IMR-90 (cell line): ENCODE measurements around the gene MPV17L. TPM values are rescaled to one million over a fixed set of nuclear protein-coding genes. Genes with fewer than 3 reads are reported as not detected.

Experiments
- ATAC-seq: fragments of 200-7000 bp; cut with Tn5 transposase; 2 replicates; pipeline ENCODE4 v1.9.1; 2020; ENCODE audit warnings: low read depth, mild to moderate bottlenecking, moderate library complexity
- BruUV-seq: library from RNA; stranded (reverse); fragments of 400-500 nt; replicated peaks from 2 replicates; lab custom pipeline; 2021; lab: Mats Ljungman, UMichigan
- CTCF ChIA-PET: fragments of 300-600 bp; formaldehyde crosslinking; extraction: SDS; loops from one replicate; lab custom pipeline; 2021; ENCODE audit warnings: antibody characterized with exemption; lab: Yijun Ruan, JAX
- POLR2A ChIA-PET: fragments of 300-600 bp; sonication (Branson Sonifier 250); formaldehyde crosslinking; loops from one replicate; lab custom pipeline; 2022; ENCODE audit warnings: antibody characterized with exemption; ENCODE audit not compliant: unreplicated experiment; lab: Charles Lee
- DNase-seq: peaks from one replicate; pipeline ENCODE4 v3.0.0; 2013
- H2AFZ ChIP-seq: replicated peaks from 2 replicates; pipeline ENCODE3; 2013; ENCODE audit warnings: low read length, mild to moderate bottlenecking; ENCODE audit not compliant: poor library complexity
- H2AK5ac ChIP-seq: 2 replicates; pipeline ENCODE4 v1.6.1; 2013; ENCODE audit warnings: low read depth, low read length, inconsistent platforms
- H2AK9ac ChIP-seq: replicated peaks from 2 replicates; pipeline ENCODE3; 2013; ENCODE audit warnings: mild to moderate bottlenecking, low read depth, low read length, moderate library complexity; ENCODE audit not compliant: poor library complexity
- H2BK120ac ChIP-seq: 2 replicates; pipeline ENCODE4 v1.6.1; 2013; ENCODE audit warnings: low read depth, low read length, inconsistent platforms
- H2BK15ac ChIP-seq: 3 replicates; pipeline ENCODE4 v1.6.1; 2013; ENCODE audit warnings: low read depth, low read length, inconsistent platforms
- H2BK20ac ChIP-seq: 2 replicates; pipeline ENCODE4 v1.6.1; 2013; ENCODE audit warnings: low read depth, mild to moderate bottlenecking, inconsistent platforms, low read length, moderate library complexity
- H2BK5ac ChIP-seq: 2 replicates; pipeline ENCODE4 v1.6.1; 2013; ENCODE audit warnings: mild to moderate bottlenecking, low read depth, low read length, inconsistent platforms; ENCODE audit not compliant: poor library complexity, severe bottlenecking
- H3K14ac ChIP-seq: replicated peaks from 2 replicates; pipeline ENCODE4 v1.6.1; 2013; ENCODE audit warnings: low read depth, low read length, inconsistent platforms
- H3K18ac ChIP-seq: 2 replicates; pipeline ENCODE4 v1.6.1; 2013; ENCODE audit warnings: low read depth, low read length, control low read depth
- H3K23ac ChIP-seq: 2 replicates; pipeline ENCODE4 v1.6.1; 2013; ENCODE audit warnings: low read depth, low read length, inconsistent platforms
- H3K27ac ChIP-seq: 2 replicates; pipeline ENCODE4 v1.5.1; 2013; ENCODE audit warnings: mild to moderate bottlenecking, control low read depth, low read length; ENCODE audit not compliant: insufficient read depth
- H3K27me3 ChIP-seq: 2 replicates; pipeline ENCODE4 v1.6.1; 2013; ENCODE audit warnings: low read length; ENCODE audit not compliant: control insufficient read depth, insufficient read depth
- H3K36me3 ChIP-seq: 2 replicates; pipeline ENCODE4 v1.6.1; 2013; ENCODE audit warnings: low read length, mixed read lengths; ENCODE audit not compliant: control insufficient read depth, insufficient read depth
- H3K4ac ChIP-seq: 2 replicates; pipeline ENCODE4 v1.6.1; 2013; ENCODE audit warnings: low read depth, low read length, inconsistent platforms
- H3K4me1 ChIP-seq: 2 replicates; pipeline ENCODE4 v1.6.1; 2013; ENCODE audit warnings: low read length, mixed read lengths; ENCODE audit not compliant: control insufficient read depth, insufficient read depth
- H3K4me2 ChIP-seq: 2 replicates; pipeline ENCODE4 v1.6.1; 2013; ENCODE audit warnings: low read depth, mild to moderate bottlenecking, control low read depth, low read length, moderate library complexity
- H3K4me3 ChIP-seq: 2 replicates; pipeline ENCODE4 v1.5.1; 2013; ENCODE audit warnings: low read depth, mild to moderate bottlenecking, control low read depth, low read length, moderate library complexity; ENCODE audit not compliant: insufficient read depth
- H3K56ac ChIP-seq: 2 replicates; pipeline ENCODE4 v1.6.1; 2013; ENCODE audit warnings: low read length, inconsistent platforms; ENCODE audit not compliant: insufficient read depth; ENCODE audit errors: extremely low read depth
- H3K79me1 ChIP-seq, 2 experiments: 2 replicates each; pipeline ENCODE4 v1.6.1; 2013; ENCODE audit warnings: low read length in 2 of 2, inconsistent platforms in 1 of 2, low read depth in 1 of 2
- H3K9ac ChIP-seq: 2 replicates; pipeline ENCODE4 v1.6.1; 2013; ENCODE audit warnings: low read depth, low read length, control low read depth
- H3K9me1 ChIP-seq: 2 replicates; pipeline ENCODE4 v1.6.1; 2013; ENCODE audit warnings: low read length, inconsistent platforms; ENCODE audit not compliant: insufficient read depth
- H3K9me3 ChIP-seq: 2 replicates; pipeline ENCODE4 v1.6.1; 2013; ENCODE audit warnings: low read length; ENCODE audit not compliant: control insufficient read depth, insufficient read depth
- H4K20me1 ChIP-seq: 2 replicates; pipeline ENCODE4 v1.6.1; 2013; ENCODE audit warnings: low read length, inconsistent platforms; ENCODE audit not compliant: insufficient read depth
- H4K5ac ChIP-seq: 2 replicates; pipeline ENCODE4 v1.6.1; 2013; ENCODE audit warnings: mild to moderate bottlenecking, low read depth, low read length, control low read depth
- H4K8ac ChIP-seq, 2 experiments: 2 replicates each; pipeline ENCODE4 v1.6.1; 2013; ENCODE audit warnings: low read depth in 2 of 2, low read length in 2 of 2, control low read depth in 1 of 2, inconsistent platforms in 1 of 2
- H4K91ac ChIP-seq: 2 replicates; pipeline ENCODE4 v1.6.1; 2013; ENCODE audit warnings: low read depth, low read length, inconsistent platforms; ENCODE audit not compliant: insufficient read depth
- BHLHE40 ChIP-seq: fragments of 150-350 bp; IDR thresholded peaks from 2 replicates; pipeline ENCODE4 v1.6.1; 2016; ENCODE audit warnings: mild to moderate bottlenecking, low read depth, low read length
- CHD1 ChIP-seq: IDR thresholded peaks from 2 replicates; pipeline ENCODE4 v1.6.1; 2012; ENCODE audit warnings: low read depth, low read length, improper control_type of control experiment
- ELK1 ChIP-seq: fragments of 150-350 bp; IDR thresholded peaks from 2 replicates; pipeline ENCODE4 v1.6.1; 2016; ENCODE audit warnings: low read depth, mild to moderate bottlenecking, low read length, moderate library complexity, borderline replicate concordance
- MAZ ChIP-seq: IDR thresholded peaks from 2 replicates; pipeline ENCODE4 v1.6.1; 2012; ENCODE audit warnings: low read depth, mild to moderate bottlenecking, low read length, improper control_type of control experiment, moderate library complexity, borderline replicate concordance
- MXI1 ChIP-seq: IDR thresholded peaks from 2 replicates; pipeline ENCODE4 v1.6.1; 2012; ENCODE audit warnings: low read depth, mild to moderate bottlenecking, low read length, moderate library complexity, borderline replicate concordance
- NFE2L2 ChIP-seq: fragments of 150-350 bp; IDR thresholded peaks from 2 replicates; pipeline ENCODE4 v1.6.1; 2016; ENCODE audit warnings: low read depth, mild to moderate bottlenecking, low read length
- RAD21 ChIP-seq: IDR thresholded peaks from 2 replicates; pipeline ENCODE4 v1.6.1; 2012; ENCODE audit warnings: low read length, improper control_type of control experiment
- RCOR1 ChIP-seq: IDR thresholded peaks from 2 replicates; pipeline ENCODE4 v1.6.1; 2012; ENCODE audit warnings: mild to moderate bottlenecking, low read length, improper control_type of control experiment; ENCODE audit not compliant: insufficient replicate concordance
- RFX5 ChIP-seq: IDR thresholded peaks from 2 replicates; pipeline ENCODE4 v1.8.0; 2012; ENCODE audit warnings: low read depth, mild to moderate bottlenecking, low read length, moderate library complexity
- SMC3 ChIP-seq: fragments of 150-350 bp; IDR thresholded peaks from 2 replicates; pipeline ENCODE4 v1.6.1; 2016; ENCODE audit warnings: low read depth, mild to moderate bottlenecking, antibody characterized with exemption, low read length, moderate library complexity
- WGBS, 2 experiments: methylation state at CpG; one replicate each; pipeline versions ENCODE4 v1.1.5 to v1.1.7; 2013; ENCODE audit warnings: missing lambda C conversion rate in 2 of 2; ENCODE audit not compliant: insufficient read length in 1 of 2; ENCODE audit errors: extremely low coverage in 2 of 2; 5-methylcytosine and 5-hydroxymethylcytosine counted together
- dilution Hi-C: fragments of 300-500 bp; cut with HindIII; formaldehyde crosslinking; loops from one replicate; pipeline ENCODE4 v1.14.3; 2018; ENCODE audit warnings: low sequenced_read_pairs; ENCODE audit not compliant: unreplicated experiment
- in situ Hi-C: fragments of 300-500 bp; cut with MboI; formaldehyde crosslinking; loops from 3 replicates; pipeline ENCODE4 v1.14.3; 2019; ENCODE audit warnings: low sequenced_read_pairs, inconsistent platforms, mixed read lengths
- intact Hi-C: fragments of 100-400 bp; cut with micrococcal nuclease; formaldehyde crosslinking; loops from 2 replicates; pipeline ENCODE4 v1.10.0; 2022
- polyA plus RNA-seq, 3 experiments: library from polyadenylated mRNA; depleted of rRNA; stranded (reverse); fragments of >200 nt; gene quantifications; 2 replicates each; pipeline ENCODE4 v1.2.3, GENCODE V29; 2012; ENCODE audit warnings: low replicate concordance in 1 of 3
- total RNA-seq: library from RNA; depleted of rRNA; stranded (reverse); fragments of >200 nt; gene quantifications from 2 replicates; pipeline ENCODE4 v1.2.3, GENCODE V29; 2012

Gene MPV17L
- total and polyA plus RNA-seq, 2 of the 4 experiments (the other 2 are of a cell fraction) = 0.03 TPM; not detected in 1

GRCh38 chr16:15443753-15444152 lies 48.2 kb downstream of the MPV17L start:
- ATAC-seq = no peak
- BruUV-seq = no TSS peak
- CTCF ChIA-PET = no interaction called here

More at GRCh38 chr16:15443753-15444152, 48.2 kb downstream of the MPV17L start:
- Histone ChIP-seq H3K14ac (no peak overlapping the region), H3K9ac (no peak overlapping the region), H4K5ac (no peak overlapping the region), H4K91ac (no peak overlapping the region), H3K4me1 (peaks cover 17% of the 10 kb centered on the region), H3K23ac (no peak overlapping the region), H3K27me3 (no peaks in the 10 kb centered on the region), H3K36me3 (peaks cover 2% of the 10 kb centered on the region; the same call in 1 of the 2 replicates), H4K20me1 (peaks cover 33% of the 10 kb centered on the region), H2BK15ac (no peak overlapping the region), H4K8ac (no peak overlapping the region), H2AK5ac (no peak overlapping the region), H2AFZ (no peak overlapping the region), H2AK9ac (no peak overlapping the region), H3K9me3 (no peaks in the 10 kb centered on the region), H3K56ac (no peak overlapping the region), H3K18ac (no peak overlapping the region), H2BK120ac (no peak overlapping the region), H2BK20ac (no peak overlapping the region), H3K4ac (no peak overlapping the region), H3K9me1 (0 out of 2 replicates have a peak, but pooled peaks cover 2% of the 10 kb centered on the region), H3K27ac (no peak overlapping the region), H3K4me2 (no peak overlapping the region), H3K4me3 (no peak overlapping the region), H2BK5ac (no peak overlapping the region), H3K79me1 (peaks cover 37 to 71% of the 10 kb centered on the region in 2 experiments)
- DNase-seq = no peak
- dilution Hi-C loops = no loop called here
- POLR2A ChIA-PET = no interaction called here
- no peak for TF ChIP-seq SMC3
- no peak for TF ChIP-seq RAD21
- no peak for TF ChIP-seq MXI1
- TF ChIP-seq NFE2L2 = no peak
- TF ChIP-seq ELK1 = no peak
- no peak for TF ChIP-seq BHLHE40
- TF ChIP-seq MAZ = no peak
- TF ChIP-seq RCOR1 = no peak
- TF ChIP-seq RFX5 = no peak
- TF ChIP-seq CHD1 = no peak
- intact Hi-C loops = no loop called here
- in situ Hi-C loops = loop anchor here (5.0 kb wide), 1 partner anchor 34 kb away; no protein-coding TSS in a partner anchor
- whole genome bisulfite sequencing, 2 experiments = 100% methylated on average over 1 of the region's 4 CpGs; no CpG with 5 or more reads in 1 of the 2 experiments
